Body of pancreas (tissue), 4 donors: ENCODE results near the gene PKP2.

Source experiments
- POLR2A ChIP-seq, 3 donors: fragments of 450-650 bp; IDR thresholded peaks; one replicate each; pipeline ENCODE4 v1.6.1; 2016; ENCODE audit warnings: antibody characterized with exemption in 3 of 3, mild to moderate bottlenecking in 2 of 3
- TF ChIP-seq, protein P1 (sequence below), 7 experiments: fragments of 450-650 bp in 4 of 7; fragments of 200-600 bp in 3 of 7; sonication (generic) in 3 of 7; IDR thresholded peaks; one replicate each; pipeline ENCODE4 v1.5.1; 2016 to 2019; ENCODE audit warnings: antibody characterized with exemption in 7 of 7

DNA sequence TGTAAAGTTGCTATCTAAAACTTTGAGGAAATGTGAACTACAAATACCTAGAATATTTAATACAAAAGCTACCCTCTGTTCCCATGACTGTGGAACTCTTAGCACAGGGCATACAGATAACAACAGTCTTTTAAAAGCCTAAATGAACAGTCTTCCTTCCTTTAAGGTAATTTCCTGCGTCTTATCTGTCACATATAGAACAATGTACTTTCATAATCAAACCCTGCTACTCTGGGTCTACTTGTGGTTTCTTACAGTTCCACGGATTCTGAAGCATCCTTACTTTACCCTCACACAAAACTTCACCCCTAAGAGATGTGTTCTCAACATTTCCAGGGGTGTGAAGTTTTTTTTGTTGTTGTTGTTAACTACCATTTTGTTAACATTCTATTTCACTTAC, 5.1 kb downstream of the PKP2 start:
- TF ChIP-seq, protein P1, sequence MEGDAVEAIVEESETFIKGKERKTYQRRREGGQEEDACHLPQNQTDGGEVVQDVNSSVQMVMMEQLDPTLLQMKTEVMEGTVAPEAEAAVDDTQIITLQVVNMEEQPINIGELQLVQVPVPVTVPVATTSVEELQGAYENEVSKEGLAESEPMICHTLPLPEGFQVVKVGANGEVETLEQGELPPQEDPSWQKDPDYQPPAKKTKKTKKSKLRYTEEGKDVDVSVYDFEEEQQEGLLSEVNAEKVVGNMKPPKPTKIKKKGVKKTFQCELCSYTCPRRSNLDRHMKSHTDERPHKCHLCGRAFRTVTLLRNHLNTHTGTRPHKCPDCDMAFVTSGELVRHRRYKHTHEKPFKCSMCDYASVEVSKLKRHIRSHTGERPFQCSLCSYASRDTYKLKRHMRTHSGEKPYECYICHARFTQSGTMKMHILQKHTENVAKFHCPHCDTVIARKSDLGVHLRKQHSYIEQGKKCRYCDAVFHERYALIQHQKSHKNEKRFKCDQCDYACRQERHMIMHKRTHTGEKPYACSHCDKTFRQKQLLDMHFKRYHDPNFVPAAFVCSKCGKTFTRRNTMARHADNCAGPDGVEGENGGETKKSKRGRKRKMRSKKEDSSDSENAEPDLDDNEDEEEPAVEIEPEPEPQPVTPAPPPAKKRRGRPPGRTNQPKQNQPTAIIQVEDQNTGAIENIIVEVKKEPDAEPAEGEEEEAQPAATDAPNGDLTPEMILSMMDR (IDR thresholded peaks at IDR 0.05): no peak
- TF ChIP-seq POLR2A (IDR thresholded peaks at IDR 0.05): no peak
